COLO668 (cell line): ENCODE measurements around the gene UBA7.
"Not testable (repeated sequence)": the region's sequence is repeated elsewhere in the genome, so short reads cannot be mapped to it uniquely, and the experiment has no call there.

Experiments
- DNase-seq: peaks from one replicate; lab custom pipeline; 2025; ENCODE audit not compliant: unreplicated experiment; lab: John Stamatoyannopoulos, UW

UBA7 gene

GRCh38 chr3:49813497-49814174 lies at the start of gene UBA7:
UBA7 (minus strand) TSS chr3:49813953; CDS start chr3:49813787, 166 bp downstream.
- DNase-seq: peak; percentile 3

DNA sequence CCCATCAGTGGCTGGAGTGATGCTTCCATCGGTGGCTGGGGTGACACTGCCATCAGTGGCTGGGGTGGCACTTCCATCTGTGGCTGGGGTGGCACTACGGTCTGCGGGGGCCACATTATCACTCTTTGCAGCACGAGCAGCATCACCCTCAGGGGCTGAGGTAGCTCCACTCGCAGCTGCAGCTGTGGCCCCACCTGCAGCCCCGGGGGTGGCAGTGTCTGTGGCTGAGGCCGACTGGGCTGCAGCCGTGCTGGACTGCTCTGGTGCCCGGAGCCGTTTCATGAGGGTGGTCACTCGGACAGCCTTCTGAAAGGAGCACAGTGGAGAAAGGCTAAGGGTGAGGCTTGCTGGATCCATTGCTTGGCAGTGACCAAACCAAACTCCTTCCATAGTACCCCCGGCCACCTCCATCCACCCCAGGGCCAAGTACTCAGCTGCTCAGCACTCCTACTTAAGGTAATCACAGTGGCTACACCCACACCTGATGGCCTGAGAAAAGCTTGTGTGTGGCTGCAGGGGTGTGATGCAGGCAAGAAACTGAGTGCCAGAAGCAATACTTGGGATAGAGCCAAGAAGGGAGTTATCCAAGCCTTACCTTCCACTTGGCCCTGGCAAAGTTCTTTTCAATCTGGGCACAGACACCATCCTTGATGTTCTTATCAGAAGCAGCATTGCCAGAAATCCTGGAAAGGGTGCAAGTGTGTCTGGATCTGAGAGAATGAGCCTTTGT lies 46.0 kb upstream of the UBA7 start:
- no peak for DNase-seq

DNA sequence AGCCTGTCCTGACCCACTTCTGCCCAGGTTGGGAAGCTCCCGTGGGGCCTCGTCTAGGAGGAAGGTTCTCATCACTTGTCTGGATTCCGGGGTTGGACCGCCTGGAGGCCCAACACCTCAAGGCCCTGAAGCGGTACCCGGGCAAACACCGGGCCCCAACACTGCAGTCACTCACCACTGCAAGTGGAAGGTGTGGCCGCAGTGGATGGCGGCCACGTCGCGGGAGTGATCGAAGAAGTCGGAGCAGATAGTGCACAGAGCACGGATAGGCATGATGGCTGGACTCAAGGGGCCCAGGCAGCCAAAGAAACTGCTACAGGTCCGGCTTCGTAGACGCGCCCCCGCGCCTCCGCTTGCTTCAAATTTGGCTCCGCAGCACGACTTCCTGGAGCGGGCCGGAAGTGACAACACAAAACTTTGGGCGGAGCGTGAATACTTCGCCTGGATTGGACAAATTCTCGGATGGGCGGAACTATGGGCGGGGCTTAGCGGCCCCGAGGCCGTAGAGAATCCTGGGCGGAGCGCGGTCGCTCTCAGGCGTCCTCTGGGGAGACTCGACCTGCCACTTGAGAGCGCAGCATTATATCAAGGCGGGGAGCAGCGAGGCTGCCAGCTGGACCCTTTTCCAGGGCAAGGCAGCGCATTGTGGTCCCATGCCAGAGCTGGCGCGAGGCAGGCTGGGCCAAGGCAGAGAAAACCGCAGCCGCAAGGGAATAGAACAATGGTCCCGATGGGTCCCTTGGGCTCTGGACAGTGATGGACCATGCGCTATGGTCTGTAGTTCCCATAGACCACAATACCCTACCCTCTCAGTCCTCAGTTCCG lies 42.6 kb upstream of the UBA7 start, which contains the start of gene TRAIP:
TRAIP (minus strand) TSS at position 384 of the 825 bp plus-strand sequence; CDS start at position 273, 111 bp downstream.
- peak; percentile 91 for DNase-seq

GRCh38 chr3:49855662-49856061 lies 41.9 kb upstream of the UBA7 start:
- no peak for DNase-seq

- no peak for DNase-seq
These were observed 31.9 kb upstream of the UBA7 start for GRCh38 chr3:49845694-49846093.

GRCh38 chr3:49844464-49845183 lies 30.9 kb upstream of the UBA7 start:
- DNase-seq: no peak

DNA sequence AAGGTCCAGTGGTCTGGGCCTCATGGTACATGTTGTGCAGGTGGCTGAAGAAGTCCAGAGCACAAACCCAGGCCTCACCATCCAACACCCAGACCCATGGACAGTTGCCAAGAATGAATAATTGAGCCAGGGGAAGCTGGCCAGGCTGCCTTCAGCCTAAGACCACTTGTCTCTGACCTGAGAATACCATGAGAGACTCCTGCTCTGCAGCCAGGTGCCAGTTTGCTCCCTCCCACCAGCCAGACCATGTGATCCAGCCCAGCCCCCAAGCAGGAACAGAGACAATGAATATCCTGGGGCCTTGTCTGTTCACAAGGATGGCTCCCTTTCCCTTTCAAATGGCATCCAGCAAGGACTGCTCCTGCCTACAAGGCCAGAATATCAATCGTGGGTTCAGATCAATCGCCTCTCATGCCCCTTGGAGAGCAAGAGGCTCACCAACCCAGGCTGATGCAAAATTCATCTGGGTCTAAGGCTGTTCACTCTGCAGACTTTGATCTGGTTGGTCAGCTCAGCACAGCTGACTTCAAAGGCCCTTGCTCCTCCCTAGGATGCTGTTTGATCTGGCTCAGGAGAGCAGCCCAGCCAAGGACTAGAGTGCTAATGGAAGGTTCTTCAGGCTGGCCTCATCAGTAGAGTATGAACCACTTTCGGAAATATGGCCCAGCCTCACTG lies 29.2 kb upstream of the UBA7 start:
- DNase-seq: no peak

GRCh38 chr3:49841806-49842205 lies 28.1 kb upstream of the UBA7 start:
- DNase-seq: no peak

- peak; percentile 3 for DNase-seq
These were observed 27.5 kb upstream of the UBA7 start for GRCh38 chr3:49841126-49841696.

- DNase-seq: no peak
These were observed 26.6 kb upstream of the UBA7 start for GRCh38 chr3:49840388-49840787.

DNA sequence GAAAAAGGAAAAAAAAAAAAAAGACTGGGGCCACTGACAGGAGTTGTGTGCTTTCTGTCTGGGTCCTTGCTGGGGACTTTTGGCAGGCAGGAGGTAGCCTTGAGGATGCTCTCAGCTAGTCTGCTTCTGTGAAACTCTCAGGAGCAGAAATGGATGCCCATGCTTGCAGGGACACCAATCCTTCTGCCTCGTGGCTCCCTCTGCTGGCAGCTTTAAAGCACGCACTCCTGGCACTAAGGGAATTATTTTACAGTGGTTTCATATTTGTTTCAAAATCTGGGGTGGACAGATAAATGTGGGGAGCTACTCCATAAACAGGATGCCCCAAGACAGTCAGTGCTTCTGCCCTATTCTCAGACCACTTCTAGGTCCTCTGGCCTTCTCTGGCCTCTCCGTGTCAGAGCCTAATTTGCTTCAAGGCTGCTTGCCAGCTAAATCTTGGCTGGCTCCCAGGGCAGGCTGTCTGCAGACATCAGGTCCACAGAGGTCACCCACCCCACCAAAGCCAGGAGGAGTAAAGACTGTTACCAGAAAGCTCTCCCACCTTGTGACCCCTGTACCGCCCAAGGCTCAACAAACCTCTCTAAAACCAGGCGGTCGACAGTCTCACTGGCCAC lies 25.5 kb upstream of the UBA7 start:
- DNase-seq: peak; percentile 60

DNA sequence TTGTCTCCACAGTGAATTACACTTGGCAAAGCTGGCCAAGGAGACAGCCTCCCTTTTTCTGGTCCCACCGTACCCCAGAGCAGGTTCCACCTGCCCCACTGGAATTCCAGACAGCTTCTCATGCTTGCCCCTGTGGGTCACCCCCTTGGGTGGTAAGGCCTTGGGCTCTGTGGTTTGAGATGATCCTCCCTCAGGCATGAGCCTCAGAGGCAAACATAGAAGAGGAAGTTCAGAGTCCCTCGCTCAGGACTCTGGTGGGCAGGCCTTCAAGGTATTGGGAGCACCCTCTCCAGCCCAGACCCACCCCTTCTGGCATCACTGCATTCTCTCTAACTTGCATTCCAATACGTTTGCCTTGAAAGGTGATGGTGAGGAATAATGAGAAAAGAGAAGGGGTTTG lies 17.6 kb upstream of the UBA7 start:
- no peak for DNase-seq

DNA sequence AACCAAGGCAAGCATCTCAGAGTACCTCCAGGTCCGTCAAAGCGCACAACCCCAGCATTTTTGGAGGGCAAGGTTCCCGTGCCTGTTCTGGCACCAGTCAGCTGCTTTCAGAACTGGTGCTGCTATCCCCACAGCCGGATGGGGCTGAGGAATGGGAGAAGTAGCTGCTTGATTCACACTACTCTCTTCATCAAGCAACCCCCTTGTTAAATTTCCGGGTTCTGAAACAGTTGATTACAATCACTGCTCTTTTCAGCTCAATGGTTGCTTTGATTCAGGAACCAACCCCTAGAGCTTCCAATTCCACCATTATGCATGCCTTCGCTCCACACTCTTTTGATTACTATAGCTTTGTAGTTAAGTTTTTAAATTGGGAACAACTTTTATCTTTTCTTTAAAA lies 12.3 kb upstream of the UBA7 start:
- DNase-seq: no peak

GRCh38 chr3:49823131-49823530 lies 9.4 kb upstream of the UBA7 start:
- not testable (repeated sequence) for DNase-seq

DNA sequence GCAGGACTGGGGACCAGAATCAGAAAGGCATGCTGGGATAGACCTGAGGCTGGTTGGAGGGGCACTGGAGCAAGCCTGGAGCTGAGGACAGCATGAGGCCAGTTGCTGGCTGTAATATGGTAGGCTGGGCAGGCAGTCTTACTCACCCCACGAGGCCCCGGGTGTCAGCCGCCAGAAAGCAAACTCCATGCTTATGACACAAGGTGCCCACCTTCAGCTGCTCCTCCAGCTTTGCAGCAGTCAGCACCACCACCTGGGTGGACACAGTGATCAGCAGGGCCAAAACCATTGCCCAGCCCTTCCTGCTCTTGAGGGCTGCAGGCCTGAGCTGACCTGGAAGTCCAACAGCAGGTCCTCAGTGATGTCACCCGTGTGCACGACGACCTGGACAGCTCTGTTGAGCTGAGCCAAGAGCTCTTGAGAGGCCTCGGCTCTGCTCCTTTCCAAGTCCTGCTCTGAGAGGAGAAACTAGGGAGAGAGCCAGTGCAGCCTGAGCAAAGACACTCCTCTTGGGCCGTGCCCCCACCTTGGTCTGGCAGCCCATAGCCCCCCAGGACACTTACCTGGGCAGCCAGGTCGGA lies 747 bp downstream of the UBA7 start:
- no peak for DNase-seq

- no peak for DNase-seq
These were observed 6.2 kb downstream of the UBA7 start for GRCh38 chr3:49807431-49808114.

DNA sequence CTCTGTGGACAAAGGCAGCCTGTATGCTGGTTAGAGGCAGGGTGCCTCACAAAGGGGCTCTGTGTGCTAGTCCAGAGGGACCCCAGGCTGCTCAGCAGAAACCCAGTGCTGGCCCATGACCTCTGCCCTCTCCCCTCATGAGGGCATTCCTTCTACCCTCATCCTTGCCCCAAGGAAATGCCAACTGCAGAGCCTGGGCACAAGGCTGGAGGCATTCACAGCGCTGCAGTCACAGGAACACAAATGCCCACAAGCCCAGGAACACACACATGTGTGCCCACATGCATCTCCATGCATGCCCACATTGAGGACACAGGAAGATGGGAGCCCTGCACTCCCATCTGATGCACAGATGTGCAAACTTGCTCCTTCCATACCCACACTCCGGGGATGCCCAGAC lies 6.9 kb downstream of the UBA7 start:
- DNase-seq: no peak

- no peak for DNase-seq
These were observed 7.7 kb downstream of the UBA7 start for GRCh38 chr3:49805897-49806701.
